GM19468 (cell line): Measurements from ENCODE around the gene SERAC1.

Experiments
- ATAC-seq: cut with Tn5 transposase; IDR thresholded peaks from one replicate; pipeline ENCODE4 v1.9.1; 2021; ENCODE audit warnings: mild to moderate bottlenecking, moderate library complexity, moderate number of reproducible peaks; ENCODE audit not compliant: unreplicated experiment; ENCODE audit errors: extremely low read depth

The SERAC1 gene

GRCh38 chr6:158083455-158084325, 84.4 kb downstream of the SERAC1 start:
- ATAC-seq = no peak

DNA sequence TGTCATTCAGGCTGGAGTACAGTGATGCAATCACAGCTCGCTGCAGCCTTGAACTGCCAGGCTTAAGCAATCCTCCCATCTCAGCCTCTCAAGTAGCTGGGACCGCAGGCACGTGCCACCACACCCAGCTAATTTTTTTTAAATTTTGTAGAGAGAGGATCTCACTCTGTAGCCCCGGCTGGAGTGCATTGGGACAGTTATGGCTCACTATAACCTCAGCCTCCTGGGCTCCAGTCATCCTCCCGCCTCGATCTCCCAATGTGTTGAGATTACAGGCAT, 86.5 kb downstream of the SERAC1 start:
- no peak for ATAC-seq

DNA sequence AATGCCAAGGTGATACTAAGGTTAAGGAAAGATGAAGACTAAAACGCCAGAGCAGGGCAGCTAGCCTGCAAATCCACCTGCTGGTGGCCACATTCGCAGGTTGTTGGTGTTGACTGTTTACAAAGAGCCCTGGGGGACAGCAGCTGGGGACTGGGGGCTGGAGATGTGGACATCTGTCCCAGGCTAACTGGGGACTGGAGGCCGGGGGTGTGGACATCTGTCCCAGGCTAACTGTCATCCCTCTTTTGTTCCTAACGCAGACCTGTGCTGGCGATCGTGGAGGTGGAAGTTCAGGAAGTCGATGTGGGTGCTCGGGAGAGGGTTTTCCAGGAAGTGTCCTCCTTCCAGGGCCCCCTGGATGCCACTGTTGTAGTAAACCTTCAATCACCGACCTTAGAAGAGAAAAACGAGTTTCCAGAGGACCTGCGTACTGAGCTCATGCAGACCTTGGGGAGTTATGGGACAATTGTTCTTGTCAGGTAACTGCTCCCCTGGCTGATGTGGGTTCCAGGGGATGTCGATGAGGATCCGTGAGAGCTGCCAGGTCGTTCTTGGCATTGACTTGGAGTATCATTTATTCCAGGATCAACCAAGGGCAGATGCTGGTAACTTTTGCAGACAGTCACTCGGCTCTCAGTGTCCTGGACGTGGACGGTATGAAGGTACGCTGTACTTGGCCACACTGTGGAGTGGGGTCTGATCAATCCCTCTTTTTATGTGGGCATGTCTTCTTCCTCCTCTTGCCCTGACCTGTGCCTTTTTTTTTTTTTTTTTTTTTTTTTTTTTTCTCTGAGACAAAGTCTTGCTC, 87.0 kb downstream of the SERAC1 start:
- no peak for ATAC-seq

DNA sequence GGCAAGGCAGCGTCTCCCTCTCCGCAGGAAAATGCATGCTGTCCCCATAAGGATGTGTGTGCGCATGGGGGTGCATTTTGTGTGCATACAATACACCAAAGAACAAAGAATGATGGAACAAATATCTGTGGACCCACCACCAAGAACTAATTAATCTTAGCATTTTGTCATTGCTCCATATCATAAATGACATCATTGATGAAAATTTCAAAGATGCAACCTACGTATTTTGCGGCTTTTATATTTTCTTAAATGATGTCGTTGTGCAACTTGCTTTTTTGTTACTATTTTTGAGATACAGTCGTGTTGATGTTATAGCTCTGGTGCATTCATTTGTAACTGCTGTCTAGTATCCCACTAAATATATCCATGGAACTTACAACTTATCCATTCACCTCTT, 89.7 kb downstream of the SERAC1 start:
- no peak for ATAC-seq

GRCh38 chr6:158077676-158078075, 90.4 kb downstream of the SERAC1 start:
- no peak for ATAC-seq

DNA sequence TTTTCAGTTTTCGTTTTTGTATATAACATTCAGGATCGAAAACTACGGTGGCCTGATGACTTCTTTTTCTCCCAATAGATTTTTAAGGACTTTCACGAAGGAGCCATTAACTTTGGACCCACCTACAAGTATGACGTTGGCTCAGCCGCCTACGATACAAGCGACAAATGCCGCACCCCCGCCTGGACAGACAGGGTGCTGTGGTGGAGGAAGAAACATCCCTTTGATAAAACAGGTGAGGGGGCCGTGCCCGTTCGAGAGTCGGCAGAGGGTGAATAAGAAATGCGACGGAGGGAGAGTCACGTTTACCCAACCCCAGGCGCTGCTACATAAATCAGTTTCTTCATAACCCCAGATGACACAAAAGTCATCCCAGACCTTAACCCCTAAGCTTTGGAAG, 91.5 kb downstream of the SERAC1 start:
- ATAC-seq = no peak

DNA sequence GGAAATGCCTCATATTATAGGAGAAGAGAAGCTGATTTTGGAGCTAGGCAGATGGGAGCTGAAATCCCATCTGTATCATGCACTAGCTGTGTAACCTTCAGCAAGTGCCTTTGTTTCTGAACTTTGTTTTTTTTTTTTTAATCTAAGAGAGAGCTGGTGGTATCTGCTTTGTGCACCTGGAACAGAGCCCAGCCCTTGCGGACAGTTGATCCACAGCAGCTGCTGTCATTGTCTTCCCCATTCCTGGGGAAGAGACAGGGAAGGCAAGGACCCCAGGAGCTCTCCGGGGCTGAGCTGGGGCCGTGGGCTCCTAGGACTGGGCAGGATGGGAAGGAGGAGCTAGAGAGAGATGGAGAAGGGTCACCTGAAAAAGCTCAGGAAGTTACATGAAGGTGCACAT, 94.3 kb downstream of the SERAC1 start:
- no peak for ATAC-seq

DNA sequence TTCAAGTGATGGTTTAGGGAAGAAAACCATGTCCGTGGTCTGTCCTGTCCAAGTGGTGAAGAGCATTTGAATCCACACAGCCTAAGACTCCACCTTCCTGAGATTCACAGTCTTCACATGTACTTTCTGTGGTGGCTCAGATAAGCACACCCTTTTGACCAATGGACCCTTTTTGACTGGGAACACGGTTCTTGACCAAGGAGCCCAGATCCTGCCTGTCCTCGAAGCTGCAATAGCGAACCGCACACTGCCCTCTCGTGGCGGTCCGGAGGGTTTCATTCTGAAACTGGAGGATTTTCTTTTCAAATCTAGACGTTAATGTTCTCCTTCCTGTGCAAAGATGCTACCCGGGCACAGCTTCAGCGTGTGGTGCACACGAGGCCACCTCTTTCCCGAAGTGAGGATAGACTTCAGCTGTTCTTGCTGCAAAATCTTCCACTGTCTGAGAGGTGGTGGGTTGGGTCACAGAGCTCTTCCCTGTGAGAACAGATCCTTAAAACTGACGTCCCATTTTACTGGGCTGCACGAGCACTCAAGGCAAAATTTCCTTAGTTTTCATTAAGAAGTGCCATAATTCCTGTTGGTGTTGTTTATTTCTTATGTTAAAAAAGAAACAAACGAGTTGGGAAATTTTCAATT, 95.9 kb downstream of the SERAC1 start:
- no peak for ATAC-seq

GRCh38 chr6:158071121-158072082, 96.7 kb downstream of the SERAC1 start:
- ATAC-seq = no peak

- no peak for ATAC-seq
These were observed 97.5 kb downstream of the SERAC1 start for GRCh38 chr6:158070513-158070912.

- ATAC-seq = no peak
These were observed 98.3 kb downstream of the SERAC1 start for GRCh38 chr6:158069800-158070195.

GRCh38 chr6:158068893-158069799, 98.9 kb downstream of the SERAC1 start:
- ATAC-seq = no peak

GRCh38 chr6:158068156-158068892, 99.7 kb downstream of the SERAC1 start:
- ATAC-seq = no peak

GRCh38 chr6:158067436-158068015, 100.5 kb downstream of the SERAC1 start:
- no peak for ATAC-seq

DNA sequence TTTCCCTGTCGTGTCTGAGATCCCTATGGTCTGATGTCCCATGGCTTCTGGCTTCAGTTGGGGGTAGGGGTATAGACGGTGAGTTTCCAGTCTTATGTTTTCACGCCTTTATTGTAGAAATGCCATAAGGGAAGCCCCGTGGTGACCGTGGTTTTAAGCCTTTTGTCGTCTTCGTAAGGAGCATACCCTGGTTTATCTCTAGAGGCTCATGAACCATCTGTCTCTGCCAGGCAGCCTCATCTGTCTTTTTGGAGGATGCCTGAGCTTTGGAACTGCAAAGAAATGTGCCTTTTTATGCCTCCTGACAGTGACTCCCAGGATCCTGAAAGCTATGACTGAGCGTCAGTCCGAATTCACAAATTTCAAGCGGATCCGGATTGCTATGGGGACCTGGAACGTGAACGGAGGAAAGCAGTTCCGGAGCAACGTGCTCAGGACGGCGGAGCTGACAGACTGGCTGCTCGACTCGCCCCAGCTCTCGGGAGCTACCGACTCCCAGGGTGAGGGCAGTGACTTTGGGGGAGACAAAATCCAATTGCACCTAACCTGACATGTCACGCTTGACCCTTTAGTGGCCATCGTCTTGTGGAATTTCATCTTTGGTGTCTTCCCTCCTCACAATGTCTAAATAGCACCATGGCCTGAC, 101.8 kb downstream of the SERAC1 start:
- ATAC-seq = no peak

DNA sequence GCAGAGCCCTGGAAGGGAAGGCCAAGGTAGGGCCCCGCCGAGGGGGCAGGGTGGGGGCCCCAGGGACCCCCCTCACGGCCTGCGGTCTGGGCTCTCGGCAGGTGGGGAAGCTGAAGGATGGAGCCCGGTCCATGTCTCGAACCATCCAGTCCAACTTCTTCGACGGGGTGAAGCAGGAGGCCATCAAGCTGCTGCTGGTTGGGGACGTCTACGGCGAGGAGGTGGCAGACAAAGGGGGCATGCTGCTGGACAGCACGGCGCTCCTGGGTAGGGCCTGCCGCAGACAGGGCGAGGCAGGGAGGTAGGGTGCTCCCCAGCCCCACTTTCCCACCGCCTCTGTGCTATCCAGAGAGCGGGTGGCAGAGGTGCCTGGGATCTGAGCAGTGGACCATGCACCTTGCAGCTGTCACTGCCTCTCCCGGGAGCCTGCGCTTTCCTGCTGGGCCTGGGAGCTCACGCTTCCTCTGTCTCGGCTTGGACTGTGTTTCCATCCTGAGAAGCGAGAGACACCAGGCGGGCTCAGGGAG, 103.3 kb downstream of the SERAC1 start:
- ATAC-seq = no peak

- ATAC-seq = no peak
These were observed 104.3 kb downstream of the SERAC1 start for GRCh38 chr6:158063736-158064135.
